AG08395 (cell line): ENCODE data around the gene RPS2.

Experiments
- DNase-seq: peaks from one replicate; pipeline ENCODE4 v3.0.0; 2012; ENCODE audit warnings: mixed read lengths, low spot score

Gene RPS2

DNA sequence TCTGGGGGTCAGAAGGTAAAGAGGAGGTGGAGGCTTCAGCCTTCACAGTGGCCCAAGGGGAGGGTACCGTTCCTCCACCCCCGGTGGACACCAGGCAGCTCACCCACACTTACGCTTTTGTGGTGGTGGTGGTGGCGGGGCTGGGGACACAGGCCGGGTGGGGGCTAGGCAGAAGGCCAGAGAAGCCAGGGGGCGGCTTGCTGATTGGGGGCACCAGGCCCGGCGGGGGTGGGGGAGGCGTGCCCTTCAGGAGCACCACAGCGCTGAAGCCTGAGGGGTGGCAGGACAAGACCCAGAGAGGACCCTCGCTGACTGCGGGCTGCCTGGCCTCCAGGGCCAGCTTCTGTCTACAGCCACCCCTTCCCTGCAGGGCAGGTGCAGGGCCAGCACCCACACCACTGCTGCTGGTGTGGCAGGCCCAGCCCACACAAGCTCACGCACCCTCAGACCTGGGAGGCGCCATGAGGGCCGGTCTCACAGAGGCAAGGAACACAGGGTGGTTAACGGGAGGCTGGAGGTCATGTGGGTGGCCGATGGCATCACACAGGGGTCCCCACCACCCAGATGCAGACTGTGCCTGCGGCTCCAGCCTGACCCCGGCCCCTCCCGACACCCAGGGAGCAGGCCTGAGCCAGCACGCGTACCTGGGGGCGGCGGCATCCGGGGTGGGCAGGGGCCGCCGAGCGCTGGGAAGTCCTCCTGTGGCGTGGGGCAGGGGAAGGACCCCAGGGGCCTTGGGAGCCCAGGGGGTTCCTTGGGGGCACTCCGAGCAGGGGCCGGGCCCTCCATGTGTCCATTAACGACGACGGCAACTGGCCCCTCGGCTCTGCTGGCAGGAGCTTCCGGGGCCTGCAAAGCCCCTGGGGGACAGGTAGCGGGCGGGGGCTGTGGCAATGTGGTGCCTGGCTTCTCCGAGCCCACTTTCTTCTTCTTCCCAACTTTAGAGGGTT, 34.5 kb upstream of the RPS2 start:
- no peak for DNase-seq

- DNase-seq, result no peak
Observed at GRCh38 chr16:1998360-1998835, 33.8 kb upstream of the RPS2 start.

DNA sequence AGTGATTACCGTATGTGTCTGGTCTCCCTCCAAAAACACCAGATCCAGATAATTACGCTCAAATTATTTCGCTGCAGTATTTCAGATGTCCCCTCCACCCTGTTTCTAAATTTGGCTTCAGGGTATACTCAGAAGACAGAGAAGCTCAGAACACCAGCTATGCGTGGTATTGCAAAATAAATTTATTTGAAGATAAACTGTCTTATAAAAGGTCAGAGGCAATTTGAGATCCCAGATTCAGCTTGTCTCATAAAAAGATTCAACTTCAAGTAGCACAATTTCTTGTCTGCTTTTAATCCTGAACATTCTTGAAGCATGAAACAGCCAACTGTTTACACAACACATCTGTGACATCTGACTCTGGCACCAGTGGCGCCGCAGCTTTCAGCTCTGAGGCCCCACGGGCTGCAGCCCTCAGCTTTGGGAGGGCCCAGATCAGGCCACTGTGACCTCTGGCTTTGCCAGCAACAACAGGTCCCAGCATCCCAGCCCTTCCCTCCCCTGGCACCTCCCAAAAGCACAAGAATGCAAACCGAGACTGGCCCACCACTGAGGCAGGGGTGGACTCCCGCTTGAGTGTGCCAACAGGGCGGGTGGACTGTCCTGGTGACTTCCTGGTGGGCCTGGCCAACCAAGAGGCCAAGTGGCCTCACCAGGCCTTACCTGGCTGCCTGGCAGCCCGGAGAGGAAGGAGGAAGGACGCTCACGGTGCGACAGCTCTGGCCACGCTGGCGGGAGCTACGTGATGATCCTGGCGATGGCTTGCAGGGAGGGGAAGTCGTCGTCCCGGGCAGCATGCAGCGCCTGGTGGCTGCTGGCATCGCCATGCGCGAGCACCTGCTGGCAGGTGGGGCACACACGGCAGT, 33.1 kb upstream of the RPS2 start:
- DNase-seq, result peak; percentile 48

GRCh38 chr16:1993731-1994131, 29.1 kb upstream of the RPS2 start:
- peak; percentile 28 for DNase-seq

DNA sequence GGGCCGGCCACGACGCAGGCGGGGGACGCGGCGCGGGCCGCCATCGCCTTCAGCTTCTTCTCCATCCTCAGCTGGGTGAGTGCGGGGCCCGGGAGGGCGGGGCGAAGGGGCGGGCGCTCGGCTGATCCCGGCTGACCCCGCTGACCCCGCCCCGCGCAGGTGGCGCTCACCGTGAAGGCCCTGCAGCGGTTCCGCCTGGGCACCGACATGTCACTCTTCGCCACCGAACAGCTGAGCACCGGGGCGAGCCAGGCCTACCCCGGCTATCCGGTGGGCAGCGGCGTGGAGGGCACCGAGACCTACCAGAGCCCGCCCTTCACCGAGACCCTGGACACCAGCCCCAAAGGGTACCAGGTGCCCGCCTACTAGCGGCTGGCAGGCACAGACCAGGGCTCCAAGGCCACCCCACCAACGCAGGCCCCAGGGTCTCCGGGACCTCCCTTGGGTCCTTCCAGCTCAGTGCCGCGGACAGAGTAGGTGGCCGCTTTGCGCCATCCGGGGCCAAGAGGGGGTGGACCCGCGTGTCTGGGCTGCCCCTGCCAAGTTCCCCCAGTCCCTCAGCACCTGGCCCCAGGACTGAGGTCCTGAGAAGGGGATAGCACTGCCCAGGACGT, 28.2 kb upstream of the RPS2 start:
- DNase-seq, result no peak

DNA sequence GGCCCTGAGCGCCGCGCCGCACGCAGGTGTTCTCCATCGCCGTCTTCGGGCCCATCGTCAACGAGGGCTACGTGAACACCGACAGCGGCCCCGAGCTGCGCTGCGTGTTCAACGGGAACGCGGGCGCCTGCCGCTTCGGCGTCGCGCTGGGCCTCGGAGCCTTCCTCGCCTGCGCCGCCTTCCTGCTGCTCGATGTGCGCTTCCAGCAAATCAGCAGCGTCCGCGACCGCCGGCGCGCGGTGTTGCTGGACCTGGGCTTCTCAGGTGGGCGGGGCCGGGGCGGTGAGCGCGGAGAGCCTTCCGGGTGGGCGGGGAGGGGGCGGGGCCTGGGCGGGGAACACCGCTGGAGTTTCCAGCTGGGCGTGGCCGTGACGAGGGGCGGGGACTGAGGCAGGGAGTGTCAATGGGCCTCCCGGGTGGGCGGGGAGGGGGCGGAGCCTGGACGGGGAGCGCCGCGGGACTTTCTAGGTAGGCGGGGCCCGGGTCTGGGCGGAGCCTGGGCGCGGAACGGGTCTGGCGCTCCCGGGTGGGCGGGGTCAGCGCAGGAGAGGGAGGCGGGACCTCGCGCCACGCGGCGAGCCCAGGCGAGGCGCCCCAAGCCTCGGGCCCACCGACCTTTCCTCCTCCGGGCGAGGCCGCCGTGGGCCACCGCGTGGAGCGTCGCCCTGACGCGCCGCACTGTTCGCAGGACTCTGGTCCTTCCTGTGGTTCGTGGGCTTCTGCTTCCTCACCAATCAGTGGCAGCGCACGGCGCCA, 27.5 kb upstream of the RPS2 start:
- DNase-seq, result peak; percentile 93

DNA sequence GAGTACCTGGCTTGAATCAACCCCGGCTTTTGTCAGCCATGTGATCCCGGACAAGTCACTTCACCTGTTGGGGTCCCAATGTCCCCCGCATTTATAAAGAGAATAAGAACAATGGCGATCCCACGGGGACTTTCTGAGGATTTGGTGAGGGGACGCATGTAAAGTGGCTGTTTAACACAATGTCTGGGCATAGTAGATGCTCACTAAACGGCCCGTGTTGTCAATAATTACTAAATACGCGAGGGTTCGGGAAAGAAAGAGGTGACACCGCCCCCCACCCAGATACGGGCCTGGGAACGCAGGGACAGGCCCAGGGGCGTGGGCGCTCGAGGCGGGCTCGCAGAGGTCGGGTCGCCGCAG, 26.9 kb upstream of the RPS2 start:
- DNase-seq, result no peak

- no peak for DNase-seq
Observed at GRCh38 chr16:1991135-1991551, 26.5 kb upstream of the RPS2 start.

DNA sequence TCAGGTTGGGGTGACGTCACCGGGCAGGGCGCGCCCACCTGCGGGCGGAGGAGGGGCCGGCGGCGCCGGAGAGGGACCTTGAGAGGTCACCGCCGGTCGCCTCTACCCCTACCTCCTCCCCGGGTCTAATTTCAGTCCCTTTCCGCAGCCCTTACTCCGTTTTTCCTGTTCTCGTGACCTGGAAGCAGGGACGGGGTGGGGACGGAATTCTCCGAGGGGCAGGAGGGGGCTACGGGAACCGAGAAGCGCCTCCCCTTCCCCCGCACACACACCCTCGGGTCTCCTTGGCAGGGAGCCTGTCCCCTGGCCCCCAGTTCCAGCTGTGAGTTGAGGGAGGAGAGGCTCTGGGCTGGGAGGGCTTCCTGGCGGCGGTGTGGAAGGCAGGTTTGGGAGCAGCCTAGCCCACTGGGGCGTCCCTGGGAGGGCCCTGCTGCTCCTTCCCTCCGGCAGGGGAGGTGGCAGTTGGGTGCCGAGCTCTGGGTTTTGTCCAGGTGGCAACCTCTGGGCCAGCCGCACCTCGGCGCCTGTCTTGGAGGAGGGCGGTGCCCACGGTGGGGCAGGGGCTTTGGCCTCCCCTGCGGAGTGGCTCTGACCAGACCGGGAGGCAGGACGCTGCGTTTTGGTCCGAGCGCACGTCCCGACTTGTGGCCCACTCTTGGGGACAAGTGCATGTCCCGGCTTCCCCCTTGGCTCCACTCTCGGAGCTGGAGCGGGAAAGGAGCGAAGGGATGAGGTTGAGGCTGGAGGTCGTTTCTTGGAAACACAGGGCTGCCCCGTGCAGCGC, 25.9 kb upstream of the RPS2 start:
- no peak for DNase-seq

DNA sequence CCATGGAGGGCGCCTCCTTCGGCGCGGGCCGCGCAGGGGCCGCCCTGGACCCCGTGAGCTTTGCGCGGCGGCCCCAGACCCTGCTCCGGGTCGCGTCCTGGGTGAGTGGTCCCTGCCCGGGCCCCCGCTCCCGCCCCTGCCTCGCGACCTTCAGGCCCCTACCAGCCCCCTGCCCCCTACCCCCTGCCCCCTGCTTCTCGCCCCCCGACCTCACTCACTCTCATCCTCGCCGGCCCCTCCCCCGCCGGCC, 25.4 kb upstream of the RPS2 start:
- no peak for DNase-seq

DNA sequence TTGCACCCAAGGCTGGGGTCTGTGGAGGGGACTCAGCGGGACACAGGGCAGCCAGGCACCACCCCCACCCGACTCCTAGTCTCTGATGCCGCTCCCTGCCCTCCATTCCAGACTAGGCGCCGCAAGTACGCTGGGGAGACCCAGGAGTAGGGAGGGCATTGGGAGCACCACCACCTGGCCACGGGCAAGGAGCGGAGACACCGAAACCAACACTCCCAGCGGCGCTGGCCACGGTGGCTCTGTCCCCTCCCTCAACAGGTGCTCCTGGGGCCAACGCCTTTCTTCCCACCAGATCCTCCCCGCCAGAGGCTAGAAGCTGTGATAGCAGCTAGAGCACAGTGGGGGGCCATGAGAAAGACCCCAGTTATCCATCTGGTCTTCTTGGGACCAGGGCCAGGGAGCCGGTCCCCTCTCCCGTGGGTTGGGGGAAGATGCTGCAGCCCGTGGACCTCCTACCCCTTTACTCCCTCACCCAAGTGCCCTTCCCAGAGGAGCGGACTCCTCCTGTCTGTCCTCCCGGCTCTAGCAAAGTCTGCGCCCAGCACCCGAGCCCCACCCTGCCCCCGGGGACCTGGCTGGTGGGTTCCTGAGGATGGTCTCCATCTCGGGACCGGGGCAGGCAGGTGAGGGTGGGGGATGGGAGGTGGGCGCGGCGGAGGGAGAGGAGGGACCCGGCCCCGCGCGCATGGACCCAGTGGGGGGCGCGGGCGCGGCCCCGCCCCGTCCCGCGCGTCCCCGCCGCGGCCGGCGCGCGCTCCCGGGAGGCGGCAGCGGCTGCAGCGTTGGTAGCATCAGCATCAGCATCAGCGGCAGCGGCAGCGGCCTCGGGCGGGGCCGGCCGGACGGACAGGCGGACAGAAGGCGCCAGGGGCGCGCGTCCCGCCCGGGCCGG, 24.8 kb upstream of the RPS2 start, which contains the start of gene SYNGR3:
Gene SYNGR3, plus strand, starts transcription at position 762 of the 892 bp plus-strand sequence. CDS start 133 bp downstream, outside the sequence.
- no peak for DNase-seq

DNA sequence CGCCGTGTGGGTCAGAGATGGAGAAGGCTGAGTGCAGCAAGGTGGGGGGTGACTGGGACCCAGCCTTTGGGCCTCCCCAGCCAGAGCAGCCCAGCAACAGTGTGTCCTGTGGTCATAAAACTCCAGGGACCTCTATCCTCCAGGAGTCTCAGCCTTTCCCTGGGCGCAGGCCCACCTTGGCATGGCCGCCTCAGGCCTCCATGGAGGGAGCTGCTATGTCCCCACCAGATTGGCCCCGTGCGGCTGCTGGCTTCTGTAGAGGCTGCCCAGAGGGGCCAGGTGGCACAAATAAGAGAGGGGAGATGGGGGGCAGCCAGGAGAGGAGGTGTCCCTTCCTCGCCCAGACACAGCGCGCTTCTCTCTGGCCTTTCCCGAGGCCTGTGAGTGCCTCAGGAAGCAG, 22.6 kb upstream of the RPS2 start:
- DNase-seq, result no peak

DNA sequence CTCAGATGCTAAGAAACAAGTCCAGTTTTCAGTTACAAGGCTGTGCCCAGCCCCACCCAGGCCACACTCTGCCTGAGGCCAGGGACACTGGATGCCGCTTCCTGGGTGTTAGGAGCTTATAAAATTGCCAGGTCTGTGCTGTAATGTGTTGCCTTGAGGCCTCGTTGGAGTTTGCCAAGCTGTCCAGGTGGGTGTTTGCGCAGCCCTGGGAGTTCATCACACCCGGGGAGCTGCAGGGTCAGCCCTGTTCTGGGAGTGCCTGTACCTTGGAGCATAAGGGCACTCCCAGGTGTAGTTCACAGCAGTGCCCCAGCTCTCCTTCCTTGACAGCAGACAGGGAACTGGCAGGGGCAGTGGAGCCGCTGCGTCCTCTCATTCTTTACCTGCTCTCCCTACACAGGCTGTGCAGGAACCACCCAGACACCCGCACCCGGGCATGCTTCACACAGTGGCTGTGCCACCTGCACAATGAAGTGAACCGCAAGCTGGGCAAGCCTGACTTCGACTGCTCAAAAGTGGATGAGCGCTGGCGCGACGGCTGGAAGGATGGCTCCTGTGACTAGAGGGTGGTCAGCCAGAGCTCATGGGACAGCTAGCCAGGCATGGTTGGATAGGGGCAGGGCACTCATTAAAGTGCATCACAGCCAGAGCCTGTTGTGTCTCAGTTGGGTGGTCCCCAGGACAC, 21.0 kb upstream of the RPS2 start:
- no peak for DNase-seq

GRCh38 chr16:1984347-1985225, 20.0 kb upstream of the RPS2 start:
- DNase-seq, result no peak

DNA sequence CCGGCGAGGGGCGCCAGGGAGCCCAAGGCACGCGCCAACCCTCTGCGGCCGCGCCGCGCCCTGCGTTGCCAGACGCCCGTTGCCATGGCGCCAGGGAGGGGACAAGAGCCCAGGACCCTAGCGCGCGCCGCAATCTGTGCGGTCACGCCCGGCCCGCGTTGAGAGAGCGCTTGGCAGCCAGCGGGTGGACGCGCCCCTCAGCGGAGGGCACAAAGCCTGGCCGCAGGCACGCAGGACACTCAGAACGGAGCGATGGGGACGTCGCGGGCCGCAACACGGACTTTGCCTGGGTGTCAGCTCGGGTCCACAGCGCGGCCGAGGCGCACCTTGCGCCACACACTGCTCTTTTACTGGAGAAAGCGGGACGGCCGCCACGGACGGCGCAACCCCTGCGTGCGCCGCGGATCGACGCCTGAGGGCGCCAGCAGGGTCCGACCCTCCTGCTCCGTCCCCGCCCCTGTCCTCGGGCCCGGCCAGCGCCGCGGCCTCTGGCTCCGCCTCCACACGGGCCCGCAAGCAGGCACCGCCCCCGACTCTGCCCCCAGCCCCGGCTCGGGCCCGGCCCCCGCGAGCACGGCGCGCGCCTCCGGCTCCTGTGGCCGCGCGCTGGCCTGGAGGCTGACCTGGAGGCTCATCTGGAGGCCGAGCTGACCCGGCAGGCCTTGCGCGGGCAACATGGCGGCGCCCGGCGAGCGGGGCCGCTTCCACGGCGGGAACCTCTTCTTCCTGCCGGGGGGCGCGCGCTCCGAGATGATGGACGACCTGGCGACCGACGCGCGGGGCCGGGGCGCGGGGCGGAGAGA, 19.1 kb upstream of the RPS2 start, which contains the start of gene GFER:
Gene GFER, plus strand, starts transcription at position 650 of the 803 bp plus-strand sequence. Its CDS starts 26 bp downstream, at position 676.
- DNase-seq, result peak; percentile 98

GRCh38 chr16:1982991-1983543, 18.4 kb upstream of the RPS2 start:
- DNase-seq, result no peak

DNA sequence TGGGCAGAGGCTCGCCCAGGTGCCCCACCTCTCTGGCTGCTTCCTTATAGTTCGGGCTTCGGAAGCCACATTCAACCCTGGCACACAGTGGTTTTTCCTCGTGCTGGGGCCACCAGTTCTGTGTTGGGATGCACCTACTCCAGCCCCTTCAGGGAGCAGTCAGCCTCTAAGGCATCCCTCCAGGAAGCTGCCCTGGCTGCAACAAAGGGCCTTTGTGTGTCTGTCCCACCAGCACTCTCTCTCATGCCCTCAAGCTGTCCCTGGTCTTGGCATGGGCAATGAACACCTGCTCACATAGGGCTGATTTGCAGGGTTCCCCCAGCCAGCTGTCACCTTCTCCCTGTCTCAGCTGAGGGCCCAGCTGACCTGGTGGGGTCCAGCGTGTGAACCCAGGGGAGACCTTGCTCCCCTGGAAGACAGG, 17.4 kb upstream of the RPS2 start:
- no peak for DNase-seq
